IPS-18a (cell line): Measurements from ENCODE around the gene MYO7A.

Source experiments
- H3K27ac ChIP-seq: one replicate; pipeline ENCODE4 v1.5.1; 2013; ENCODE audit warnings: low read length
- H3K27me3 ChIP-seq: one replicate; pipeline ENCODE4 v1.6.1; 2013; ENCODE audit warnings: mild to moderate bottlenecking, low read length; ENCODE audit not compliant: control insufficient read depth, insufficient read depth
- H3K36me3 ChIP-seq: one replicate; pipeline ENCODE4 v1.6.1; 2013; ENCODE audit warnings: low read depth, low read length; ENCODE audit not compliant: control insufficient read depth
- H3K4me1 ChIP-seq: one replicate; pipeline ENCODE4 v1.6.1; 2013; ENCODE audit warnings: low read depth, low read length; ENCODE audit not compliant: control insufficient read depth
- H3K4me3 ChIP-seq: one replicate; pipeline ENCODE4 v1.5.1; 2013; ENCODE audit warnings: low read length
- H3K9ac ChIP-seq: one replicate; pipeline ENCODE4 v1.6.1; 2013; ENCODE audit warnings: mild to moderate bottlenecking, low read length, moderate library complexity
- H3K9me3 ChIP-seq: one replicate; pipeline ENCODE4 v1.6.1; 2013; ENCODE audit warnings: low read depth, low read length; ENCODE audit not compliant: control insufficient read depth

MYO7A gene

DNA sequence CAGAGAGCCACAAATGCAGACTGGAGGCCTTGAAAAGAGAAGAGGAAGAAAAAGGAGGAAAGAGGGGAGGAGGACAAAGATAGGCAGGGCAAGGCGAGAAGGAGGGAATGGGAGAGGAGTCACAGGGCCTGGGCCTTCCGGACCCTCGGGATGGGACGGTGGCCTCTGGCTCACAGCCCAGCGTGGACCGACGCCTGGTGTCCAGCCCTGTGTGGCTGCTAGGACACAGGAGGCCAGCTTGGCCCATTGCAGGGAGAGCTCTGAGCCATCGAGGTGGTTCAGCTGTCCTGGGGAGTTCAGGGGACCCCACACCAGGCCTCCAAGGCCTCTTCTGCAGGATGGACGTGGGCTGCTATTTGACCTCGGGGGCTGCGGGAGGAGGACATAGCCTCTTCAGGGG, 9.4 kb downstream of the MYO7A start:
- H3K27me3 ChIP-seq = no peaks in the 10 kb centered on the region
- H3K4me3 ChIP-seq = no peak overlapping the region
- no peaks in the 10 kb centered on the region for H3K9me3 ChIP-seq
- H3K4me1 ChIP-seq = peaks cover 6% of the 10 kb centered on the region
- H3K36me3 ChIP-seq = no peaks in the 10 kb centered on the region
- H3K9ac ChIP-seq = no peak overlapping the region
- H3K27ac ChIP-seq = no peak overlapping the region

DNA sequence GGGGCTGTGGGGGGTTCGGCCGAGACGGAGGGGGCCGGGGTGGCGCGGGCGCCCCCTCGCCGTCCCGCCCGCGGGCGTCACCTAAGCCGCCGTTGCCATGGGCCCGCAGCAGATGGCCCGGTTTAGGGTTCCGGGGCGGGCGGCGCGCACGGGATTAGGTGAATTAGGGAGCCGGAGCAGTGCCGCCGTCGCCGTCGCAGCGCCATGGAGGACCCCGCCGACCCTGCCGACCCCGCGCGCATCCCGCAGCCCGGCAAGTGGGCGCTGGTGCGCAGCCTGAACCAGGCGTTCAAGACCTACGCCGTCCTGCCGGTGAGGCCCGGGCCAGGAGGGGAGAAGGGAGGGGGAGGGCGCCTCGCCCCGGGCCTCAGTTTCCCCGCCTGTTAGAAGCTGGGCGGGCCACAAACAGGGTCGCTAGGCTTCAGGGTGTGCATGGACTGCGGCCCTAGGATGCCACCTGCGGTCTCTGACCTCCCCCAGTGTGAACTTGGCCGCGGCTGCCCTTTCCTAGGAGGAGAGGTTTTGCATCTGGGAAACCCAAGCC, 10.1 kb downstream of the MYO7A start:
- no peaks in the 10 kb centered on the region for H3K36me3 ChIP-seq
- no peak overlapping the region for H3K9ac ChIP-seq
- no peaks in the 10 kb centered on the region for H3K9me3 ChIP-seq
- H3K27ac ChIP-seq = no peak overlapping the region
- no peaks in the 10 kb centered on the region for H3K27me3 ChIP-seq
- no peak overlapping the region for H3K4me3 ChIP-seq
- peaks cover 6% of the 10 kb centered on the region for H3K4me1 ChIP-seq

DNA sequence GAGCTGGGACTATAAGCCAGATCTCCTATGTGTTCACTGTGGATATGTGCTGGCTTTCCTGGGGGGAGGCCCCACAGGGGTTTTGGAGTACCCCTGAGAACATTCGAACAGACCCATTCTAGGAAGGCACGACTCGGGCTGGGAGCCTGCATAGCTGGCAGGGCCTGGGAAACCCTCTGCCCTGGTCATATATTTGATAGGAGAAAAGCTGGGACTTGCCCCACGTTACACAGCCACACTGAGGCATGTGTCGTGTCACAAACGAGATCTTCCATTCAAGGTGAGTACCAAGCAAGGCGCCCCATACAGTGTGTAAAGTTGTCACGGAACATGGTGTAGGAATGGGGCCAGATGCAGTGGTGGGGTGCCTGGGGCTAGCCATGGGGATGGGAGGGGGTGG, 11.2 kb downstream of the MYO7A start:
- Histone ChIP-seq H3K4me3 (no peak overlapping the region), H3K9ac (no peak overlapping the region), H3K4me1 (peaks cover 6% of the 10 kb centered on the region), H3K27ac (no peak overlapping the region), H3K9me3 (no peaks in the 10 kb centered on the region), H3K27me3 (no peaks in the 10 kb centered on the region), H3K36me3 (no peaks in the 10 kb centered on the region)

DNA sequence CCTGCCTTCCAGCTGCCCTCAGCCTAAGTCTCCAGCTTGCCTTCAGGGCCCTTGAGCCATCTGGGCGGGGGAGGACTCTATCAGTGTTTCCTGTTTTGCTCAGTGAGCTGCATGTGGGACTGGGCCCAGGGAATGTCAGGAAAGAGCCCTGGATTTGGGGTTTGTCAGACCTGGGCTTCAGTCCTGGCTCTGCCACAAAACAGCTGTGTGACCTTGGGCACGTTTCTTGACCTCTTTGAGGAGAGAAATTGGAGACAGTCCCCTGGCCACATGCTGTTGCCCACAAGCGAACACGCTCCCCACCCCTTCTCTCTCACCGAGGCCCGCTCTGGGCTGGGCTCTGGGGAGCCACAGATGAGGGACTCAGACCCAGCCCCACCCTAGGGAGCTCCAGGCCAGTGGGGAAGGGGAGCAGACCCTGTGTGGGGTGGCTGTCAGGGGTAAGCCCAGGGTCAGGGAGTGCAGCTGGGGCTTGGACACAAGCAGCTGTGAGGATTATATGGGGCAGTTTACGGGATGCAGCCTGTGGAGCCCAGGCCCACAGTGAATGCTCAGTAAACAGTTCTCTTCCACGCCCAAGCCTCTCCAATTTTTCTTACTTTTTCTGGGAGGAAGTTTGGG, 12.3 kb downstream of the MYO7A start:
- Histone ChIP-seq H3K9me3 (no peaks in the 10 kb centered on the region), H3K27me3 (no peaks in the 10 kb centered on the region), H3K27ac (no peak overlapping the region), H3K36me3 (no peaks in the 10 kb centered on the region), H3K4me3 (no peak overlapping the region), H3K4me1 (peaks cover 6% of the 10 kb centered on the region), H3K9ac (no peak overlapping the region)

DNA sequence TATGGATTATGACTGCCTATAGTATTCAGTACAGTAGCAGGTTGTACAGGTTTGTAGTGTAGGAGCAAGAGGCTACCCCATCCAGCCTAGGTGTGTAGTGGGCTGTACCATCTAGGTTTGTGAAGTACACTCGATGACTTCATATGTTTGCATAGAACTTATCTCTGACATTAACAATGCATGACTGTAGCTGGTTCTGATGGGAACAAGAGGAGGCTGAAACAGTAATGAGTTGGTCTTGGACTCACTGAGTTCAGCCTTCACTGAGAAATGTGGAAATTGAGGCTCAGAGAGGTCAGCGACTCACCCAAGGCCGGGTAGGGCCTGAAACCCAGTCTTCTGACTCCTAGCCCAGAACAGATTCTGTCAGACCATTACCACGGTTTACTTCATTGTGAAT, 13.0 kb downstream of the MYO7A start:
- H3K36me3 ChIP-seq = no peaks in the 10 kb centered on the region
- H3K4me3 ChIP-seq = no peak overlapping the region
- H3K9ac ChIP-seq = no peak overlapping the region
- no peak overlapping the region for H3K27ac ChIP-seq
- H3K9me3 ChIP-seq = no peaks in the 10 kb centered on the region
- no peaks in the 10 kb centered on the region for H3K27me3 ChIP-seq
- H3K4me1 ChIP-seq = peaks cover 6% of the 10 kb centered on the region

DNA sequence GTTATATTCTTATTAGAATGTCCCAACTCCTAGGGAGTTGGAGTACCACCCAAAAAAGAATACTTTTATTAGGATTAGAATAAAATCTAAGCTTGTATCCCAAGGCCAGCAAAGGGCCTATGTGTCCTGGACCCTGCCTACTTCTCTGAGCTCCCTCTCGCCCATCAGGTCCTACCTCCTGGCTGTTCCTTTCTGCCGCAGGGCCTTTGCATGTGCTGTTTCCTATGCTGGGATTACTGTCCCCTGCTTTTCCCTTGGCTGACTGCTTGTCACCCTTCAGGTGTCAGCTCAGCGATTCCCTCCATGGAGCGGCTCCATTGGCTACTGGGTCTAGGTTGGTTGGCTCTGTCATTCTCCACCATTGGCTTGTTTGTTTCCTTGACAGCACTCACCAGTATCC, 13.4 kb downstream of the MYO7A start:
- H3K36me3 ChIP-seq = no peaks in the 10 kb centered on the region

DNA sequence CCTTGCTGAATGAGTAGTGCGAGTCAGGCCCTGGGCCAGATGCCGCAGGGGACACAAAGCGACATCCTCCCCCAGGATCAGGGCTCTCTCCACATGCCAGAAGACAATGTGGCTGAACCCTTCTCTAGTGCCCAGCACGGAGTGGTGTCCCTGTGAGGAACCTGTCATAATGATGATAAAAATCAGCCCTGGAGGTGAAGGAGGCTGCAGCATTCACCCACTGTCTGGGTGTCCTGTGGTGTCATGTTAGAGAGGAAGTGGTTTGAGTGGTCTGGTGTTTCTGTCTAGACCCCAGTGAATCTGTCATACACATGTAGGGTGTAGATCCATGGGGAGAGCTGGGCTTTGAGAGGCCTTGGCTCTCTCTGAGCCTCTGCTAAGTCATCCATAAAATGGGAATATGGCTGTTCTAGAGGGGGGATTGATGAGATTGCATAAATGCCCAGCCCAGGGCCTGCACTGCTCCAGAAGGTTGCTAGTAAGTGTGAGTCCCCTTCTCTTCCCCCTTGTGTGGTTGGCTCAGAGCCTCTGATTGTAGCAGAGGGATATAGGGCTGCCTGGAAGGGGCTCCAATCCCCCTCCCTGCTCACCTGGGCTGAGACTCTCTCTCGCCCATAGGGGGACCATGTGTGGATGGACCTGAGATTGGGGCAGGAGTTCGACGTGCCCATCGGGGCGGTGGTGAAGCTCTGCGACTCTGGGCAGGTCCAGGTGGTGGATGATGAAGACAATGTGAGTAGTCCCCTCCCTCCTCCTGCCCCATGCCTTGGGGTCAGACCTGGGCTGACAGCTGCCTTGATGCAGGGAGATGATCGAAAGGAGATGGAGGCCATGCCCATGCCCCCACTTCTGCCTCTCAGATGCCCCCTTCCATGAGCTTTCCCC, 14.3 kb downstream of the MYO7A start:
- Histone ChIP-seq H3K4me3 (no peak overlapping the region), H3K36me3 (no peaks in the 10 kb centered on the region), H3K4me1 (peaks cover 6% of the 10 kb centered on the region), H3K27ac (no peak overlapping the region), H3K27me3 (no peaks in the 10 kb centered on the region), H3K9me3 (no peaks in the 10 kb centered on the region), H3K9ac (no peak overlapping the region)

More for the DNA sequence above, 13.4 kb downstream of the MYO7A start:
- H3K27me3 ChIP-seq = no peaks in the 10 kb centered on the region
- H3K9ac ChIP-seq = no peak overlapping the region
- H3K9me3 ChIP-seq = no peaks in the 10 kb centered on the region
- H3K4me1 ChIP-seq = peaks cover 6% of the 10 kb centered on the region
- no peak overlapping the region for H3K27ac ChIP-seq
- no peak overlapping the region for H3K4me3 ChIP-seq

DNA sequence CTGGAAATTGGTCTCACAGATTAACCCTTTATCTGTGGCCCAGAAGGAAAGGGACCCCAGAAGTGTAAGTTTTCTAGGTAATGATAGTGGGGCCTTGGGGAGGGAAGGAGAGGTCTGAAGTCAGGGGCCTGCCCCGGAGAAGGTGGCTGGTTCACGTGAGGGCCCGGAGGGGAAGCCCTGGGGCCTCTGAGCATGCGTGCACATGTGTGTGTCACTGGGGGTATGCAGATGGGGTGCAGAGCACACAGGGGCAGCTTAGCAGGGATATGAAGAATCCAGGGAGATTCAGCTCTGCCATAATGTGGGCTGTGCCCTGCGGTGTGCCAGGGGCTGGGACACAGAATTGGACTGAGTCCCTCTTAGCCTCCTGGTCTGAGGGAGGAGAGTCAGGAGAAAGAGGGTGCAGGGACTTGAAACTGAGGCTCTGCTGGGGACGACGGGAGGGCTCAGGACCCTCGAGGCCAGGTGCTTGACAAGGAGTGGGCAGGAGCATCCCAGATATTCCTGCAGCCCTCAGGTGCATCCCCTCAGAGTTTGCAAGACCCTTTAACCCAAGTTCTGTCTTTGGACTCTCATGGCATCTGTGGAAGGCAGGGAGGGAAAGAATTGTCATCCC, 15.5 kb downstream of the MYO7A start:
- H3K4me3 ChIP-seq = no peak overlapping the region
- H3K27me3 ChIP-seq = no peaks in the 10 kb centered on the region
- H3K36me3 ChIP-seq = no peaks in the 10 kb centered on the region
- no peak overlapping the region for H3K9ac ChIP-seq
- peaks cover 11% of the 10 kb centered on the region for H3K4me1 ChIP-seq
- H3K27ac ChIP-seq = no peak overlapping the region
- no peaks in the 10 kb centered on the region for H3K9me3 ChIP-seq

DNA sequence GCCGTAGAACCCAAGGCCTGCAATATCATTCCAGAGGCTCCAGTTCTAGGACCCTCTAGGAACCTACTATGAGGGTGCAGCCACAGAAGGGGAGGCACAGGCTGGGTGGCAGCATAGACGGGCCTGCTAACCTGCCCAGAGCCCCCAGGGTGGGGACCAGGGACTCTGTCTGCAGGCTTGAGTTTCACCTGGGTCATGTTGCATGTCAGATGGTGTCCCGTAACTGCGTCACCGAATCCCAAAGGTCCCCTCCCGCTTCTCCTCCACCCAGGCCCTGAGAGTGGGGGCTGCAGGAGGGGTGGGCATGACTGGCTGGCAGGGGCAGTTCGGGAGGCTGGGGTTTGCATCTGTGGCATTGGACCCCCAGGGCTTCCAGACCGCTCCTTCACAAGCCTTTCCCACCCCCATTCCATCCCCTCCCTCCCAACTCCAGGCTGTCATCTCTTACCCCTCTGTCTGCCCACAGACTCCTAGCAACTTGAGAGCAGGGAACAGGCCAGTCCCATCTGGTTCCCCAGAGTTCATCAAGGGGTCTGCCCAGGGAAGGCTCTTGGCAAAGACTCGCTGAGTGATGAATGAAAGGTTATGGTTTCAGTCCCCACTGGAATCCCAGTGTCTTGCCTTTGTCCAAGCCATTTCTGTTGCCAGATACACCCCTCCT, 16.3 kb downstream of the MYO7A start:
- Histone ChIP-seq H3K9ac (no peak overlapping the region), H3K27me3 (no peaks in the 10 kb centered on the region), H3K27ac (no peak overlapping the region), H3K4me1 (peaks cover 15% of the 10 kb centered on the region), H3K9me3 (no peaks in the 10 kb centered on the region), H3K36me3 (no peaks in the 10 kb centered on the region), H3K4me3 (no peak overlapping the region)

DNA sequence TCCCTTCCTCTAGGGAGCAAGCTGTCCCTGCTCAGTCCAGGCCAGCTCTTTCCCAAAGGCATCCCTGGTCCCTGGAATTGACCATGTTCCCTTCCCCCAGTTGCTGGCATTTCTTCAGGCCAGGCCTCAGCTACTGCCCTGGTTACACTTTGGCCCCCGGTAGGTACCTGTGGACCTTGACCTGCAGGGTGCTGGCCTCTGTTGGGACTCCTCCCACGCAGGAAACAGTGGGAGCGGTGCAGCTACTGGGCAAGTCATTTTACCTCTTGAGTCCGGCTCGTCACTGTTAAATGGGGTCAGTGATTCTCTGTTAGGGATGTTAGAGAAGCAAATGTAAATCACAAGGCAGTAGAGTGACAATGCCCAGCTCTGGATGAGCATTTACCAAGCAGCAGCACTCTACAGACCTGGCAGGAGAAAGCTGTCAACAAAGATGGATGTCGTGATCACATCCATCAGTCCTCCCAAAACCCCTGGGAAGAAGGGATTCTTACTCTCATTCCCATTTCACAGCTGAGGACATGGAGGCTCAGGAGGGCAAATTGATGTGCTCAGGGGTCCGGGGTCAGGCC, 16.9 kb downstream of the MYO7A start:
- peaks cover 12% of the 10 kb centered on the region for H3K4me1 ChIP-seq
- no peaks in the 10 kb centered on the region for H3K27me3 ChIP-seq
- H3K4me3 ChIP-seq = no peak overlapping the region
- H3K9ac ChIP-seq = no peak overlapping the region
- H3K27ac ChIP-seq = no peak overlapping the region
- no peaks in the 10 kb centered on the region for H3K9me3 ChIP-seq
- no peaks in the 10 kb centered on the region for H3K36me3 ChIP-seq
